GM19025 (cell line): Measurements from ENCODE around the gene CFAP70.
A peak's percentile ranks its signal among the peaks of the same experiment; 100 is the strongest.
"Not testable (repeated sequence)": the region's sequence is repeated elsewhere in the genome, so short reads cannot be mapped to it uniquely, and the experiment has no call there.

ENCODE experiments used
- ATAC-seq: cut with Tn5 transposase; IDR thresholded peaks from one replicate; pipeline ENCODE4 v1.9.1; 2021; ENCODE audit warnings: mild to moderate bottlenecking, low read depth, moderate library complexity; ENCODE audit not compliant: unreplicated experiment

Gene CFAP70

GRCh38 chr10:73358331-73359279 is at the start of gene CFAP70:
CFAP70 (minus strand) TSS chr10:73358864; CDS start chr10:73354796, 4,068 bp downstream.
- ATAC-seq = peak; percentile 85

- ATAC-seq = no peak
Measured at GRCh38 chr10:73408061-73408460, 49.4 kb upstream of the CFAP70 start.

DNA sequence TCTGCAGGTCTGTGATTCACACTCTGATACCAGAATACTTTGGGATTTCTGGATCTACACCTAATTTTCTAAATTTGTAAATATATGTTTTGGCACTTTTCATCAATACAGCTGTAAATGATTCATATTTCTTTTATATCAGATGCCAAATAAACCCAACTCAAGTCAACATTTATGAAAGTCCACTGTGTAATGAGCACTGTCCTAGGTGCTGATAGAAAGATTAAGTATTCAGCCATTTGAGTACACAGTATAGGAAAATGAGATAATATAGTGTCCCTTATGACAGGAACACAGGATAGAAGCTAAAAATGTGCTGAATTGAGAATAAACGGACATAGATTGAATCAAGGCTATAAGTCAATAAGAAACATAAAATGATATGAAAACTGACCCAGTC is 48.8 kb upstream of the CFAP70 start:
- ATAC-seq = no peak

DNA sequence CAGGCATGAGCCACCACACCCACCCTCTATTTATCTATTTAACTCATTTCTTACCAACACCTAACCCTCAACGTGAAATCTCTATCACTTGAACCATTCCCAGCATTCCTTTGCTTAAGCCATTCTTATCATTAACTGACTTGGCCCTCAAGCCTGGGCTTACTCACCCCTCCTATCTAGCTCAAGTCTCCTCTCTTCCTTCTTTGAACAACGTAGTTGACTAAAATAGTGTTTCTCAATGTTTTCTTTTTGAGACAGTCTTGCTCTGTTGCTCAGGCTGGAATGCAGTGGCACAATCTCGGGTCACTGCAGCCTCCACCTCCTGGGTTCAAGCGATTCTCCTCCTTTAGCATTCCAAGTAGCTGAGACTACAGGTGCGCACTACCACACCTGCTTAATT is 48.2 kb upstream of the CFAP70 start:
- ATAC-seq = no peak

GRCh38 chr10:73405556-73405955 is 46.9 kb upstream of the CFAP70 start:
- no peak for ATAC-seq

- ATAC-seq = no peak
Measured at GRCh38 chr10:73404690-73405089, 46.0 kb upstream of the CFAP70 start.

GRCh38 chr10:73401636-73402035 is 43.0 kb upstream of the CFAP70 start:
- no peak for ATAC-seq

GRCh38 chr10:73399063-73399462 is 40.4 kb upstream of the CFAP70 start:
- ATAC-seq = no peak

- ATAC-seq = no peak
Measured at GRCh38 chr10:73398024-73398423, 39.4 kb upstream of the CFAP70 start.

DNA sequence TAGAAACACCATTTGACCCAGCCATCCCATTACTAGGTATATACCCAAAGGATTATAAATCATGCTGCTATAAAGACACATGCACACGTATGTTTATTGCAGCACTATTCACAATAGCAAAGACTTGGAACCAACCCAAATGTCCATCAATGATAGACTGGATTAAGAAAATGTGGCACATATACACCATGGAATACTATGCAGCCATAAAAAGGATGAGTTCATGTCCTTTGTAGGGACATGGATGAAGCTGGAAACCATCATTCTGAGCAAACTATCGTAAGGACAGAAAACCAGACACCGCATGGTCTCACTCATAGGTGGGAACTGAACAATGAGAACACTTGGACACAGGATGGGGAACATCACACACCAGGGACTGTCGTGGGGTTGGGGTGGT is 35.7 kb upstream of the CFAP70 start:
- ATAC-seq = not testable (repeated sequence)

DNA sequence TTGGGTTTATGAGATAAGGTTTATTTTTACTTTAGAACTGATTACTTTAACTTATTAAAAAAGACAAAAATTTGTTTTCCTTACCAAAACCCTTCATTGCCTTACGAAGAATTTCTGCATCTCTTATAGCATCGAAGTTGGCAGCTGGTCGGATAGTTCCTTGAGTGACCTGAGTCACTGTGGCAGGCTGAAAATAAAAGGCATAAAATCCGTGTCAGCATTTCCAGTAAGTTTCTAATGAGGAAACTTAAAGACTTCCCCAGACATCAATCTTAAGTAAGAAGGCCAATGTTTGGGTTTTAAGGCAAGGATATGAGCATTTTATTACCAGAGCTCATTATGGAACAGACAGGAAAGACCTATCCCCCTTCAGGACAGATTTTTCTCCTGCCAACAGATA is 29.6 kb upstream of the CFAP70 start:
- no peak for ATAC-seq

DNA sequence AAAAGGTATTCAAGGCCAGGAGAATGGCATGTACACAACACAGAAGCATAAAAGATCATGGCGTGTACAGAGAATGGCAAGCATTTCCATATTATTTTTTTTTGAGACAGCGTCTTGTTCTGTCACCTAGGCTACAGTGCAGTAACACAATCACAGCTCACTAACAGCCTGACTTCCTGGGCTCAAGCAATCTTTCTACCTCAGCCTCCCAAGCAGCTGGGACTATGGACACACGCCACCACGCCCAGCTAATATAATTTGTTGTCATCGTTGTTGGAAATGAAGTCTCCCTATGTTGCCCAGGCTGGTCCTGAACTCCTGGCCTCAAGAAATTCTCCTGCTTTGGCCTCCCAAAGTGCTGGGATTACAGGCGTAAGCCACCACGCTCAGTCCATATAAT is 27.9 kb upstream of the CFAP70 start:
- no peak for ATAC-seq

DNA sequence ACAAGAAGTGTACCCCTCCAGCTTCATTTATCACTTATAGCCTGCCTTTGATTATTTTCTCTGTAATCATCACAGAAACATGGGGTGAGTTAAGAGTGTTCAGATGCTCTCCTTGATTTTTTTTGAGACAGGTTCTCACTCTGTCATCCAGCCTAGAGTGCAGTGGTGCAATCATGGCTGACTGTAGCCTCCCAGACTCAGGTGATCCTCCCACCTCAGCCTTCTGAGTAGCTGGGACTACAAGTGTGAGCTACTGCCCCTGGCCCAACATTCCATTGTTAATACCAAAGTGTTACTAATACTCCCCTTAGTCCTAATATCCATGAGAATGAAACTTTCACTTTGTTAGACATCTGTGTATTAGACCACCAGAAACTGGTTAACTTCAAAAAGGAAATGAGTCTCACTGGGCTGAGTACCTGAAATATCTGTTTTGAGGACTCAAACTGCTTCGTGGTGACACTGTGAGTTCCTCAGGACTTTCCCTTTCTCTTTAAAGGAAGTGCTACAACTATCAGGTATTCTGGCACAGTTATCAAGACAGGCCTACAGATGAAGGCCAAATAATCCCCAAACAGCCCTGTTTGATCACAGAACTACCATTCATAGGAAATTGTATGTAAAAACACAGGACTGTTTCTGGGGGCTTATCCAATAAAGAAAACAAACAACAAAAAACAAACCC is 20.5 kb upstream of the CFAP70 start:
- no peak for ATAC-seq

- no peak for ATAC-seq
Measured at GRCh38 chr10:73376679-73377078, 18.0 kb upstream of the CFAP70 start.

- ATAC-seq = no peak
Measured at GRCh38 chr10:73368238-73368637, 9.6 kb upstream of the CFAP70 start.

GRCh38 chr10:73366381-73367298 is 8.0 kb upstream of the CFAP70 start:
- ATAC-seq = no peak

GRCh38 chr10:73364964-73365363 is 6.3 kb upstream of the CFAP70 start:
- no peak for ATAC-seq

- ATAC-seq = no peak
Measured at GRCh38 chr10:73359492-73359891, 828 bp upstream of the CFAP70 start.

- ATAC-seq = no peak
Measured at GRCh38 chr10:73357821-73358220, 843 bp downstream of the CFAP70 start.

GRCh38 chr10:73357166-73357565 is 1.5 kb downstream of the CFAP70 start:
- ATAC-seq = no peak

- no peak for ATAC-seq
Measured at GRCh38 chr10:73344269-73344668, 14.4 kb downstream of the CFAP70 start.
